BJ (cell line): ENCODE results near the gene YPEL3. TPM values are rescaled to one million over a fixed set of nuclear protein-coding genes. Genes with fewer than 3 reads are reported as not detected.

Source experiments
- CTCF ChIA-PET: fragments of 350-600 bp; formaldehyde crosslinking; extraction: SDS; loops from one replicate; lab custom pipeline; 2021; ENCODE audit warnings: antibody characterized with exemption, inconsistent platforms; lab: Yijun Ruan, JAX
- POLR2A ChIA-PET: fragments of 300-600 bp; sonication (Branson Sonifier 250); formaldehyde crosslinking; extraction: SDS; loops from one replicate; lab custom pipeline; 2021; ENCODE audit warnings: antibody characterized with exemption; lab: Charles Lee
- DNase-seq: peaks from one replicate; pipeline ENCODE4 v3.0.0-alpha.2; 2011; ENCODE audit warnings: low read depth
- H3K27me3 ChIP-seq: 2 replicates; pipeline ENCODE4 v1.6.0; 2011; ENCODE audit warnings: low read length; ENCODE audit not compliant: control insufficient read depth, insufficient read depth
- H3K36me3 ChIP-seq: 2 replicates; pipeline ENCODE4 v1.5.1; 2011; ENCODE audit warnings: low read length; ENCODE audit not compliant: control insufficient read depth, insufficient read depth
- H3K4me3 ChIP-seq: 2 replicates; pipeline ENCODE4 v1.5.1; 2011; ENCODE audit warnings: low read depth, mild to moderate bottlenecking, control low read depth, low read length
- polyA plus RNA-seq: library from polyadenylated mRNA; depleted of rRNA; stranded (reverse); fragments of >200 nt; gene quantifications from 2 replicates; pipeline ENCODE4 v1.2.3, GENCODE V29; 2011; rRNA removed
- TF ChIP-seq, protein P1 (sequence below): IDR thresholded peaks from 2 replicates; pipeline ENCODE4 v1.5.1; 2011; ENCODE audit warnings: low read depth, mild to moderate bottlenecking, control low read depth, inconsistent platforms, low read length, moderate library complexity; ENCODE audit not compliant: insufficient read depth

YPEL3 gene
- polyA plus RNA-seq, 1 experiment = 49.1 TPM

DNA sequence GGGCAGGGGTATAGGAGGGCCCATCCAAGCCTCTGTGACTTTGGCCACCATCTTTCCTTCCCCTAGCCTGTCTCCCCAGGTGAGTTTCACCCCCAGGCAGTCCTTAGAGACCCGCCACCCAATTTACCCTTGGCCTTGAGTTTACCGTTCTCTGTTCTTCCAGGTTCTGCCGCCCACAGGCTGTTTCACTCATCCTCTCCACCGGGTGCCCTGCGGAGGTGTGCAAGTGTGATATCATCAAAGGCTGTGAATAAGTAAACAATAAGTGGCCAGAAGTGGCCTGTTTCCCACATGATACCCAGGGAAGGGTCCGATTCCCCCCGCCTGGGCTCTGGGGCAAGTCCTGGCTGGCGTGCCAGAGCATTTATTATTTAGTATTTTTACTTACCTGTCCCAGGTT is 49.8 kb downstream of the YPEL3 start:
- DNase-seq = no peak
- ChIA-PET POLR2A (no interaction called here), CTCF (interaction anchor here (1.2 to 2.3 kb wide), 2 partner anchors 9 to 14 kb away, joined by 4 to 10 read pairs; partner anchors contain the start of gene TLCD3B)
- Histone ChIP-seq H3K4me3 (no peak overlapping the region), H3K27me3 (no peaks in the 10 kb centered on the region), H3K36me3 (no peaks in the 10 kb centered on the region)
- TF ChIP-seq, protein P1, sequence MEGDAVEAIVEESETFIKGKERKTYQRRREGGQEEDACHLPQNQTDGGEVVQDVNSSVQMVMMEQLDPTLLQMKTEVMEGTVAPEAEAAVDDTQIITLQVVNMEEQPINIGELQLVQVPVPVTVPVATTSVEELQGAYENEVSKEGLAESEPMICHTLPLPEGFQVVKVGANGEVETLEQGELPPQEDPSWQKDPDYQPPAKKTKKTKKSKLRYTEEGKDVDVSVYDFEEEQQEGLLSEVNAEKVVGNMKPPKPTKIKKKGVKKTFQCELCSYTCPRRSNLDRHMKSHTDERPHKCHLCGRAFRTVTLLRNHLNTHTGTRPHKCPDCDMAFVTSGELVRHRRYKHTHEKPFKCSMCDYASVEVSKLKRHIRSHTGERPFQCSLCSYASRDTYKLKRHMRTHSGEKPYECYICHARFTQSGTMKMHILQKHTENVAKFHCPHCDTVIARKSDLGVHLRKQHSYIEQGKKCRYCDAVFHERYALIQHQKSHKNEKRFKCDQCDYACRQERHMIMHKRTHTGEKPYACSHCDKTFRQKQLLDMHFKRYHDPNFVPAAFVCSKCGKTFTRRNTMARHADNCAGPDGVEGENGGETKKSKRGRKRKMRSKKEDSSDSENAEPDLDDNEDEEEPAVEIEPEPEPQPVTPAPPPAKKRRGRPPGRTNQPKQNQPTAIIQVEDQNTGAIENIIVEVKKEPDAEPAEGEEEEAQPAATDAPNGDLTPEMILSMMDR = no peak

Other genes with a start within 250 kb of the YPEL3 start
- gene CDIPT, start 233.0 kb downstream of the YPEL3 start, polyA plus RNA-seq = 148 and 225 TPM in 2 replicates
- gene SEZ6L2, start 196.7 kb downstream of the YPEL3 start, polyA plus RNA-seq = 8.1 and 19.3 TPM in 2 replicates
- 4.4 and 6.9 TPM in 2 replicates for gene ASPHD1, start 195.7 kb downstream of the YPEL3 start, polyA plus RNA-seq
- gene KCTD13, start 170.0 kb downstream of the YPEL3 start, polyA plus RNA-seq = 8.2 and 12.3 TPM in 2 replicates
- gene TMEM219, start 134.1 kb downstream of the YPEL3 start, polyA plus RNA-seq = 112 and 146 TPM in 2 replicates
- gene TAOK2, start 122.3 kb downstream of the YPEL3 start, polyA plus RNA-seq = 17.4 and 24.3 TPM in 2 replicates
- gene HIRIP3, start 100.6 kb downstream of the YPEL3 start, polyA plus RNA-seq = 7.7 and 9.6 TPM in 2 replicates
- gene INO80E, start 100.0 kb downstream of the YPEL3 start, polyA plus RNA-seq = 34.5 and 35.6 TPM in 2 replicates
- 0.26 and 0.64 TPM in 2 replicates for gene DOC2A, start 85.2 kb downstream of the YPEL3 start, polyA plus RNA-seq
- gene C16orf92, start 73.0 kb downstream of the YPEL3 start, polyA plus RNA-seq = not detected in 2 replicates
- 0.06 and 0.13 TPM in 2 replicates for gene TLCD3B, start 64.9 kb downstream of the YPEL3 start, polyA plus RNA-seq
- gene ALDOA, start 30.5 kb downstream of the YPEL3 start, polyA plus RNA-seq = 754 and 1,788 TPM in 2 replicates
- 143 and 209 TPM in 2 replicates for gene PPP4C, start 20.2 kb downstream of the YPEL3 start, polyA plus RNA-seq
- gene TBX6, start 4.3 kb downstream of the YPEL3 start, polyA plus RNA-seq = 0.04 TPM in 2 replicates
- gene GDPD3, start 17.3 kb upstream of the YPEL3 start, polyA plus RNA-seq = 1.2 and 2.0 TPM in 2 replicates
- gene MAPK3, start 27.0 kb upstream of the YPEL3 start, polyA plus RNA-seq = 94.8 and 168 TPM in 2 replicates
- 1.6 and 2.6 TPM in 2 replicates for gene CORO1A, start 87.4 kb upstream of the YPEL3 start, polyA plus RNA-seq
- gene BOLA2B, start 97.5 kb upstream of the YPEL3 start, polyA plus RNA-seq = 32.0 and 50.2 TPM in 2 replicates
- gene SLX1A, start 97.7 kb upstream of the YPEL3 start, polyA plus RNA-seq = 7.5 and 19.8 TPM in 2 replicates
- 6.2 TPM in 2 replicates for gene SULT1A3, start 103.0 kb upstream of the YPEL3 start, polyA plus RNA-seq
- gene NPIPB13, start 152.3 kb upstream of the YPEL3 start, polyA plus RNA-seq = 0.92 and 0.93 TPM in 2 replicates